Hepatocyte (in vitro differentiated cells): Measurements from ENCODE around the gene RB1.

Experiments
- CTCF ChIP-seq: fragments of 200-600 bp; sonication (generic); IDR thresholded peaks from 2 replicates; pipeline ENCODE4 v1.5.1; 2016; ENCODE audit warnings: antibody characterized with exemption, mild to moderate bottlenecking; ENCODE audit not compliant: poor library complexity
- EZH2phosphoT487 ChIP-seq: fragments of 200-600 bp; sonication (generic); IDR thresholded peaks from one replicate; pipeline ENCODE4 v1.6.1; 2018; ENCODE audit warnings: antibody characterized with exemption, mild to moderate bottlenecking, low read depth, moderate library complexity; ENCODE audit not compliant: unreplicated experiment, severe bottlenecking

GRCh38 chr13:48311223-48311622 is 7.7 kb downstream of the RB1 start:
- TF ChIP-seq CTCF (no peak), EZH2phosphoT487 (no peak)
